Amniotic epithelial cell (primary cell): Measurements from ENCODE around the gene RGS4.

Experiments used
- DNase-seq: peaks from one replicate; pipeline ENCODE4 v3.0.0-alpha.2; 2010; ENCODE audit warnings: low read depth

The RGS4 gene

DNA sequence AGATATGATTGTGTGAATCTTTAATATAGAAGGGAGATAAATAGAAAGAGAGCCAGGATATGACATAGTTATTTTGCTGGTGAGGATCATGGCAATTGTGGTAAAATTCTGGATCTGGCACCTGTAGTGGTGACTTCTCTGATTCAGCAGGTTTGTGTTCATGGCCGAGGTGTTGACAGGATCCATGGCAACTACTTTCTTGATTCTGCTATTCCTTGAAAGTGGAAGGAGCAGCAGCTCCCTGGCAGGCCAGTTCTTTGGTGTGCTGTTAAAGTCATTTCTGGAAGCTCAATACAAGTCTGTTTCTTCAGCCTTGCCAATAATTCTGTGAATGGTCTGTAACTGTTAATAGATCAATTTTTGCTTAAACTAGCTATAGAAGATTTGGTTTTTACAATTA, 33.4 kb downstream of the RGS4 start:
- no peak for DNase-seq

DNA sequence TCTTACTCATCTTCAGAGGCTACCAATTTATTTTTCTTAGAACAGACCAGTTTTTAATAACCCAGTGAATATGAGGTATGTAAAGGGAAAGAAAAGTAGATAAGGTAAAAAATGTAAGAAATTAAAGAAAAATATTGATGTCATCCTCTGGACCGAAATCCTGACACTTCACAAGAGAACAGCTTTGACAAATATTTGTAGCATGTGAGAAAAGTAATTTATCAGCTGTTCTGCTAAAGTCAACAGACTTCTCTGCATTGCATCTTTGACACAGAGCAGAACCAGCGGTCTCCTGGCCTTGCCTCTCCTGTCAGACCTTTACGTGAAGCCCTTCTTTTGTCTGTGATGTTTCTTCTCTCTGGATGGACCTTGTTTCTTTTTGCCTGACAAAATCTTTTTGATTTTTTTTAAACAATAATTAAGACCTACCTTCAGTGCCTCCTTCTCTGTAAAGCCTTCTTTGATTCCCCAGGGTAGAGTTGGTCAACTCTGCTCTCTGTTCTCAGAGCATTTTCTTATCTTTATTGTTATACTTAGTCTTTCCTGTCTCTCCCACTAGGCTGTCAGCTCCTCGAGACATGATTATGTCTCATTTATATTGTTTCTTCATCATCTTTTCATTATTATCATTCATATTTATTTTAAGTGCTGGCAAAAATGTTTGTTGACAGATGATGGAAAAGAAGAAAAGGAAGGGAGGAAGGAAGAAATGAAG, 35.4 kb downstream of the RGS4 start:
- peak; percentile 52 for DNase-seq

DNA sequence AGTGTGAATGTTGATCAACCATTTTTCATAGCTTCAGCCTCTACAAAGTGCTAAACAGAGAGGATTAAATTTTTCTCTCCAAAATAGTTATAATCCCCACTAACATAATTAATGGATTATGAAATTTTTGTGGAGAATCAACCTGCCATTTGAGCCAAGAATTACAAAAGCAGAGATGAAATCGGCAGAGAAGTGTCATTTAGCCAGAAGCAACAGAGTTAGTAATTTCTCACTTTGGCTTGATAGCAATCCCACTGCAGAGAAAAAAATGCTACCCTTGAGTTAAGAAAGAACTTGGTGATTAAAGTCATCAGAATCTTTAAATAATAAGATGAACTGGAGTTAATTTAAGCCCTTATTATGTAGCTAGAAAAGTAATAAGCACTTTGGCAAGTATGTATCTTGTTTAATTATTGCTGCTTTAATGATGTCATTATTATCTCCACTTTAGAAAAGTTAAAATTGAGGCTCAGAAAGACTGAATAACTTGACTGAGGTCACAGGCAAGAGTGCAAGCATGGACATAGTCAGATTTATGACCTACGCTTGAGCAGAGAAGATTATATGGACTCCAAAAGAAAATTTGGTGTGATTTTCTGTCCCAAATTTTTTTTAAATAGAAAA, 37.3 kb downstream of the RGS4 start:
- no peak for DNase-seq

GRCh38 chr1:163107655-163108054, 38.5 kb downstream of the RGS4 start:
- DNase-seq, result no peak

DNA sequence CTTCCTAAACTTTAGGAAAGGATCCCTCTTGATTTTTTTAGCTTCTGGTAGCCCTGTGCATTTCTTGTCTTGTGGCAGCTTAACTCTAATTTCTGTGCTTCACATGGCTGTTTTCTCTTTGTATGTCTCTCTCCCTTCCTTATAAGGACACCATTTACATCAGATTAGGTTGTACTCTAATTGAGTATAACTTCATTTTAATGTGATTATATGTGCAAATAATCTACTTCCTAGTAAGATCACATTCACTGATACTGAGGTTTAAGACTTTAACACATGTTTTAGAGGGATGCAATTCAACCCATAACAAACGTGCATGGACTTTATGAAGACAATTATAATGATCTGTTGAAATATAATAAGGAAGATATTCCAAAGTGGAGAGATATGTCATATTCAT, 46.7 kb downstream of the RGS4 start:
- no peak for DNase-seq

- no peak for DNase-seq
Measured at GRCh38 chr1:163119707-163120106, 50.5 kb downstream of the RGS4 start.

DNA sequence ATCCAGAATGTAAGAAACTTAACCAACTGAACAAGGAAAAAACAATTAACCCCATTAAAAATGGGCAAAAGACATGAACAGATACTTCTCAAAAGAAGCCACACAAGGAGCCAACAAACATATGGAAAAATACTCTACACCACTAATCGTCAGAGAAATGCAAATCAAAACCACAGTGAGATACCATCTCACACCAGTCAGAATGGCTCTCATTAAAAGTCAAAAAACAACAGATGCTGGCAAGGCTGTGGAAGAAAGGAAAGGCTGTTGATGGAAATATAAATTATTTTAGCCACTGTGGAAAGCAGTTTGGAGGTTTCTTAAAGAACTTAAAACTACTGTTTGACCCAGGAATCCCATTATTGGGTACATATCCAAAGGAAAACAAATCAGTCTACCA, 51.2 kb downstream of the RGS4 start:
- no peak for DNase-seq

GRCh38 chr1:163124812-163125211, 55.7 kb downstream of the RGS4 start:
- DNase-seq, result no peak
